SH-SY5Y (cell line): Measurements from ENCODE around the gene TEX52.

Experiments used
- GATA2 ChIP-seq: IDR thresholded peaks from 2 replicates; pipeline ENCODE4 v1.6.1; 2011; ENCODE audit warnings: mild to moderate bottlenecking, low read depth, low read length
- GATA3 ChIP-seq: IDR thresholded peaks from 2 replicates; pipeline ENCODE4 v1.6.1; 2011; ENCODE audit warnings: low read depth, mild to moderate bottlenecking, low read length, moderate library complexity

- no peak for TF ChIP-seq GATA2
- no peak for TF ChIP-seq GATA3
These were observed 788 bp downstream of the TEX52 start for GRCh38 chr12:2856051-2856450.
